Sigmoid colon (tissue), 7 donors: ENCODE results near the gene RPLP1. TPM values are rescaled to one million over a fixed set of nuclear protein-coding genes. Genes with fewer than 3 reads are reported as not detected.

Experiments
- DNase-seq: peaks from one replicate; pipeline ENCODE4 v3.0.0-alpha.2; 2019
- H3K27ac ChIP-seq, 4 donors: fragments of 200-600 bp; sonication (generic); one replicate each; pipeline ENCODE4 v1.5.1; 2016 to 2019; ENCODE audit warnings: mild to moderate bottlenecking in 1 of 4
- H3K27me3 ChIP-seq, 3 donors: fragments of 200-600 bp; sonication (generic); one replicate each; pipeline ENCODE4 v1.5.1; 2019; ENCODE audit warnings: mild to moderate bottlenecking in 1 of 3
- H3K36me3 ChIP-seq, 4 donors: fragments of 200-600 bp; sonication (generic); one replicate each; pipeline ENCODE4 v1.5.1; 2016 to 2019
- H3K4me1 ChIP-seq, 4 donors: fragments of 200-600 bp; sonication (generic); one replicate each; pipeline ENCODE4 v1.5.1; 2017 to 2019
- H3K4me3 ChIP-seq, 4 donors: fragments of 200-600 bp; sonication (generic); one replicate each; pipeline ENCODE4 v1.5.1; 2017 to 2019; ENCODE audit warnings: mild to moderate bottlenecking in 2 of 4, moderate library complexity in 1 of 4
- H3K9me3 ChIP-seq, 4 donors: fragments of 200-600 bp in 3 of 4; sonication (generic) in 3 of 4; one replicate each; pipeline versions ENCODE4 v1.5.1 to v1.6.1; 2013 to 2019
- CTCF ChIP-seq, 4 experiments: fragments of 450-650 bp in 3 of 4; fragments of 200-600 bp in 1 of 4; IDR thresholded peaks; one replicate each; pipeline ENCODE4 v1.5.1; 2016 to 2019; ENCODE audit warnings: antibody characterized with exemption in 4 of 4, mild to moderate bottlenecking in 3 of 4, moderate library complexity in 2 of 4
- EP300 ChIP-seq, 4 donors: sonication (generic); formaldehyde crosslinking; IDR thresholded peaks; one replicate each; pipeline ENCODE4 v1.6.1; 2017; ENCODE audit warnings: antibody characterized with exemption in 4 of 4
- POLR2A ChIP-seq, 2 donors: fragments of 450-650 bp; IDR thresholded peaks; one replicate each; pipeline ENCODE4 v1.6.1; 2016; ENCODE audit warnings: antibody characterized with exemption in 2 of 2, mild to moderate bottlenecking in 2 of 2, moderate library complexity in 2 of 2
- POLR2AphosphoS5 ChIP-seq, 4 donors: sonication (generic); formaldehyde crosslinking; IDR thresholded peaks; one replicate each; pipeline ENCODE4 v1.6.1; 2017; ENCODE audit warnings: antibody characterized with exemption in 4 of 4
- WGBS, 2 donors: extraction: QIAGEN DNeasy Blood & Tissue Kit; methylation state at CpG; one replicate each; pipeline ENCODE4 v1.1.7; 2013; 5-methylcytosine and 5-hydroxymethylcytosine counted together
- intact Hi-C: fragments of 100-400 bp; cut with DNase I; formaldehyde crosslinking; loops from one replicate; pipeline ENCODE4 v1.15.1; 2023
- polyA plus RNA-seq, 3 donors: library from polyadenylated mRNA; stranded (reverse); fragments of 200-250 nt; gene quantifications; one replicate each; pipeline ENCODE4 v1.2.3, GENCODE V29; 2013
- total RNA-seq, 4 donors: library from RNA; depleted of rRNA; stranded (reverse); fragments of >200 nt; gene quantifications; one replicate each; pipeline ENCODE4 v1.1.0, GENCODE V29; 2016
- donor health status: healthy with polysubstance abuse.
- donor health status: Bipolar disorder and iron deficiency.
- donor health status: healthy.

The RPLP1 gene
- total and polyA plus RNA-seq, 7 donors = 1,053 to 2,471 (median 1,114) TPM

DNA sequence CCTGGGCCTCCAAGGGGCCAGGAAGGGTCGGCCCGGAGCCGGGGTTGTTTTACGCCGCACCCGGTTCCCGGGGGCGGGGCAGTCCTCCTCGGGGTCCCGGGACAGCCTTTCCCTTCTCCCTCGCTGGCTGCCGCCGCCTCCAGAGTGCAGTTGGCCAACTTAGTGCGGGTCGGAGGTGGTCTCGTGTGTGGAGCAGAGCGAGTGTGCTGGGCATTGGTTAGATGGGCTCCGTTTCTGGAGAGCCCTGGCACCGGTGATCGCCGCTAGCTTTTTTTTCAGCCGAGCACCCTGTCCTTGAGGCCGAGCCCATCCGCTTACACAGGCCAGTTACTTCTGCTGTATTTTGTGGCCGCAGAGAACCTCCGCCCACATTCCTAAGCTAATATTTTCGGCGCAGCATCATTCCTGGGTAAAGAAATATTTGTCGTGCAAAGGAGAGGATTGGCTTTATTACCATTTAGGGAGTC is 37.9 kb upstream of the RPLP1 start:
- no peak for DNase-seq
- intact Hi-C loops = loop anchor here (2.0 to 5.0 kb wide), 2 partner anchors 38 to 48 kb away; partner anchors contain the start of gene RPLP1
- 0% methylated on average over 29 of the region's 29 CpGs for WGBS, 2 donors
- TF ChIP-seq POLR2A (IDR thresholded peaks at IDR 0.05) (no peak), EP300 (IDR thresholded peaks at IDR 0.05) (no peak), POLR2AphosphoS5 (IDR thresholded peaks at IDR 0.05) (no peak), CTCF (IDR thresholded peaks at IDR 0.05) (no peak)
- Histone ChIP-seq H3K27me3 (no peaks in the 10 kb centered on the region), H3K4me3 (peak overlapping the region; percentile 59 to 95 (median 69)), H3K9me3 (no peaks in the 10 kb centered on the region), H3K4me1 (peaks cover 0 to 27% (median 9%) of the 10 kb centered on the region in 4 donors), H3K27ac (peak overlapping the region; percentile 39 to 88 (median 76)), H3K36me3 (no peaks in the 10 kb centered on the region)

DNA sequence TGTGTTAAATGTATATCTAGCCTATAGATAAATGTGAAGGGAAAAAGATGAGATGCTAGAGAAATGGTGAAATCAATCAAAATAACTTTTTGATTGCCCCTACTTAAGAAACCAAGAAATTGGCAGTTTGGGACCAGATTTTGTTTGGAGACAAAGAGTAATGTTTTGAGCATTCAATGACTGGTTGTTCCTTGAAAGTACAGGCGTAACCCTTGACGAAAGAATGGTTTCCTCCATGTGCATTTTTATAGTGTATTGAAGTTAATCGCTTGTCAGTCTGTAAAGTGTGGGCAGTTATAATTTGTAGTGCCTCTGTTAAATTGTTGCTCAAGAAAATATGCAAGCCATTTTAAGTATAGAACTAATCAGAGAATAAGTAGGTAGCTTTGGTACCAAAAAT is 37.2 kb upstream of the RPLP1 start:
- no peaks in the 10 kb centered on the region for H3K36me3 ChIP-seq
- TF ChIP-seq POLR2A (IDR thresholded peaks at IDR 0.05) = no peak
- no peak for TF ChIP-seq EP300 (IDR thresholded peaks at IDR 0.05)
- TF ChIP-seq CTCF (IDR thresholded peaks at IDR 0.05) = no peak
- TF ChIP-seq POLR2AphosphoS5 (IDR thresholded peaks at IDR 0.05) = no peak
- 78 to 82% methylated on average over 3 of the region's 3 CpGs for WGBS, 2 donors
- H3K4me1 ChIP-seq = peaks cover 0 to 20% (median 9%) of the 10 kb centered on the region in 4 donors
- no peaks in the 10 kb centered on the region for H3K9me3 ChIP-seq
- intact Hi-C loops = loop anchor here (2.0 kb wide), 1 partner anchor 47 kb away; no protein-coding TSS in a partner anchor
- peak overlapping the region in 2 of 4 donors; percentile 78 to 88 for H3K27ac ChIP-seq
- peak overlapping the region in 1 of 4 donors; percentile 95 for H3K4me3 ChIP-seq
- no peaks in the 10 kb centered on the region for H3K27me3 ChIP-seq
- DNase-seq = no peak

- no peak for TF ChIP-seq POLR2AphosphoS5 (IDR thresholded peaks at IDR 0.05)
- no peak for TF ChIP-seq CTCF (IDR thresholded peaks at IDR 0.05)
- no peak for TF ChIP-seq EP300 (IDR thresholded peaks at IDR 0.05)
- TF ChIP-seq POLR2A (IDR thresholded peaks at IDR 0.05) = no peak
- Histone ChIP-seq H3K27me3 (no peaks in the 10 kb centered on the region), H3K4me1 (peaks cover 0 to 19% (median 9%) of the 10 kb centered on the region in 4 donors), H3K36me3 (no peaks in the 10 kb centered on the region), H3K27ac (no peak overlapping the region), H3K4me3 (no peak overlapping the region), H3K9me3 (no peaks in the 10 kb centered on the region)
- DNase-seq = no peak
- intact Hi-C loops = no loop called here
Observed at GRCh38 chr15:69417581-69417980, 35.0 kb upstream of the RPLP1 start.

- Histone ChIP-seq H3K9me3 (no peaks in the 10 kb centered on the region), H3K27ac (no peak overlapping the region), H3K36me3 (no peaks in the 10 kb centered on the region), H3K27me3 (no peaks in the 10 kb centered on the region), H3K4me1 (no peaks in the 10 kb centered on the region), H3K4me3 (no peak overlapping the region)
- DNase-seq = no peak
- TF ChIP-seq CTCF (IDR thresholded peaks at IDR 0.05) (no peak), EP300 (IDR thresholded peaks at IDR 0.05) (no peak), POLR2A (IDR thresholded peaks at IDR 0.05) (no peak)
- intact Hi-C loops = no loop called here
Observed at GRCh38 chr15:69421498-69421897, 31.1 kb upstream of the RPLP1 start.

- no peak for TF ChIP-seq EP300 (IDR thresholded peaks at IDR 0.05)
- H3K9me3 ChIP-seq = no peaks in the 10 kb centered on the region
- H3K27ac ChIP-seq = no peak overlapping the region
- H3K4me3 ChIP-seq = no peak overlapping the region
- intact Hi-C loops = no loop called here
- H3K4me1 ChIP-seq = no peaks in the 10 kb centered on the region
- H3K36me3 ChIP-seq = no peaks in the 10 kb centered on the region
- no peaks in the 10 kb centered on the region for H3K27me3 ChIP-seq
- WGBS, 2 donors = 92% methylated on average over 4 of the region's 4 CpGs
- no peak for DNase-seq
Observed at GRCh38 chr15:69422336-69422895, 30.2 kb upstream of the RPLP1 start.
